Loucy (cell line): ENCODE measurements around the gene CXorf65.

ENCODE experiments used
- CTCF ChIP-seq: fragments of 200-600 bp; sonication (generic); conservative IDR thresholded peaks from 2 replicates; pipeline ENCODE4 v1.5.1; 2014; ENCODE audit warnings: mild to moderate bottlenecking, antibody characterized with exemption, low read length
- EZH2phosphoT487 ChIP-seq: fragments of 200-600 bp; IDR thresholded peaks from 2 replicates; pipeline ENCODE4 v1.6.1; 2018; ENCODE audit warnings: antibody characterized with exemption, mild to moderate bottlenecking, moderate library complexity, borderline replicate concordance

- TF ChIP-seq CTCF, result no peak
- no peak for TF ChIP-seq EZH2phosphoT487
Measured at GRCh38 chrX:71154641-71155040, 48.1 kb upstream of the CXorf65 start.
